IMR-90 (cell line): Measurements from ENCODE around the gene DNAH9. TPM values are rescaled to one million over a fixed set of nuclear protein-coding genes. Genes with fewer than 3 reads are reported as not detected.

Experiments used
- ATAC-seq: fragments of 200-7000 bp; cut with Tn5 transposase; 2 replicates; pipeline ENCODE4 v1.9.1; 2020; ENCODE audit warnings: low read depth, mild to moderate bottlenecking, moderate library complexity
- BruUV-seq: library from RNA; stranded (reverse); fragments of 400-500 nt; replicated peaks from 2 replicates; lab custom pipeline; 2021; lab: Mats Ljungman, UMichigan
- CTCF ChIA-PET: fragments of 300-600 bp; formaldehyde crosslinking; extraction: SDS; loops from one replicate; lab custom pipeline; 2021; ENCODE audit warnings: antibody characterized with exemption; lab: Yijun Ruan, JAX
- POLR2A ChIA-PET: fragments of 300-600 bp; sonication (Branson Sonifier 250); formaldehyde crosslinking; loops from one replicate; lab custom pipeline; 2022; ENCODE audit warnings: antibody characterized with exemption; ENCODE audit not compliant: unreplicated experiment; lab: Charles Lee
- DNase-seq: peaks from one replicate; pipeline ENCODE4 v3.0.0; 2013
- H2AFZ ChIP-seq: replicated peaks from 2 replicates; pipeline ENCODE3; 2013; ENCODE audit warnings: low read length, mild to moderate bottlenecking; ENCODE audit not compliant: poor library complexity
- H2AK5ac ChIP-seq: 2 replicates; pipeline ENCODE4 v1.6.1; 2013; ENCODE audit warnings: low read depth, low read length, inconsistent platforms
- H2AK9ac ChIP-seq: replicated peaks from 2 replicates; pipeline ENCODE3; 2013; ENCODE audit warnings: mild to moderate bottlenecking, low read depth, low read length, moderate library complexity; ENCODE audit not compliant: poor library complexity
- H2BK120ac ChIP-seq: 2 replicates; pipeline ENCODE4 v1.6.1; 2013; ENCODE audit warnings: low read depth, low read length, inconsistent platforms
- H2BK15ac ChIP-seq: 3 replicates; pipeline ENCODE4 v1.6.1; 2013; ENCODE audit warnings: low read depth, low read length, inconsistent platforms
- H2BK20ac ChIP-seq: 2 replicates; pipeline ENCODE4 v1.6.1; 2013; ENCODE audit warnings: low read depth, mild to moderate bottlenecking, inconsistent platforms, low read length, moderate library complexity
- H2BK5ac ChIP-seq: 2 replicates; pipeline ENCODE4 v1.6.1; 2013; ENCODE audit warnings: mild to moderate bottlenecking, low read depth, low read length, inconsistent platforms; ENCODE audit not compliant: poor library complexity, severe bottlenecking
- H3K14ac ChIP-seq: replicated peaks from 2 replicates; pipeline ENCODE4 v1.6.1; 2013; ENCODE audit warnings: low read depth, low read length, inconsistent platforms
- H3K18ac ChIP-seq: 2 replicates; pipeline ENCODE4 v1.6.1; 2013; ENCODE audit warnings: low read depth, low read length, control low read depth
- H3K23ac ChIP-seq: 2 replicates; pipeline ENCODE4 v1.6.1; 2013; ENCODE audit warnings: low read depth, low read length, inconsistent platforms
- H3K27ac ChIP-seq: 2 replicates; pipeline ENCODE4 v1.5.1; 2013; ENCODE audit warnings: mild to moderate bottlenecking, control low read depth, low read length; ENCODE audit not compliant: insufficient read depth
- H3K27me3 ChIP-seq: 2 replicates; pipeline ENCODE4 v1.6.1; 2013; ENCODE audit warnings: low read length; ENCODE audit not compliant: control insufficient read depth, insufficient read depth
- H3K36me3 ChIP-seq: 2 replicates; pipeline ENCODE4 v1.6.1; 2013; ENCODE audit warnings: low read length, mixed read lengths; ENCODE audit not compliant: control insufficient read depth, insufficient read depth
- H3K4ac ChIP-seq: 2 replicates; pipeline ENCODE4 v1.6.1; 2013; ENCODE audit warnings: low read depth, low read length, inconsistent platforms
- H3K4me1 ChIP-seq: 2 replicates; pipeline ENCODE4 v1.6.1; 2013; ENCODE audit warnings: low read length, mixed read lengths; ENCODE audit not compliant: control insufficient read depth, insufficient read depth
- H3K4me2 ChIP-seq: 2 replicates; pipeline ENCODE4 v1.6.1; 2013; ENCODE audit warnings: low read depth, mild to moderate bottlenecking, control low read depth, low read length, moderate library complexity
- H3K4me3 ChIP-seq: 2 replicates; pipeline ENCODE4 v1.5.1; 2013; ENCODE audit warnings: low read depth, mild to moderate bottlenecking, control low read depth, low read length, moderate library complexity; ENCODE audit not compliant: insufficient read depth
- H3K56ac ChIP-seq: 2 replicates; pipeline ENCODE4 v1.6.1; 2013; ENCODE audit warnings: low read length, inconsistent platforms; ENCODE audit not compliant: insufficient read depth; ENCODE audit errors: extremely low read depth
- H3K79me1 ChIP-seq, 2 experiments: 2 replicates each; pipeline ENCODE4 v1.6.1; 2013; ENCODE audit warnings: low read length in 2 of 2, inconsistent platforms in 1 of 2, low read depth in 1 of 2
- H3K9ac ChIP-seq: 2 replicates; pipeline ENCODE4 v1.6.1; 2013; ENCODE audit warnings: low read depth, low read length, control low read depth
- H3K9me1 ChIP-seq: 2 replicates; pipeline ENCODE4 v1.6.1; 2013; ENCODE audit warnings: low read length, inconsistent platforms; ENCODE audit not compliant: insufficient read depth
- H3K9me3 ChIP-seq: 2 replicates; pipeline ENCODE4 v1.6.1; 2013; ENCODE audit warnings: low read length; ENCODE audit not compliant: control insufficient read depth, insufficient read depth
- H4K20me1 ChIP-seq: 2 replicates; pipeline ENCODE4 v1.6.1; 2013; ENCODE audit warnings: low read length, inconsistent platforms; ENCODE audit not compliant: insufficient read depth
- H4K5ac ChIP-seq: 2 replicates; pipeline ENCODE4 v1.6.1; 2013; ENCODE audit warnings: mild to moderate bottlenecking, low read depth, low read length, control low read depth
- H4K8ac ChIP-seq, 2 experiments: 2 replicates each; pipeline ENCODE4 v1.6.1; 2013; ENCODE audit warnings: low read depth in 2 of 2, low read length in 2 of 2, control low read depth in 1 of 2, inconsistent platforms in 1 of 2
- H4K91ac ChIP-seq: 2 replicates; pipeline ENCODE4 v1.6.1; 2013; ENCODE audit warnings: low read depth, low read length, inconsistent platforms; ENCODE audit not compliant: insufficient read depth
- BHLHE40 ChIP-seq: fragments of 150-350 bp; IDR thresholded peaks from 2 replicates; pipeline ENCODE4 v1.6.1; 2016; ENCODE audit warnings: mild to moderate bottlenecking, low read depth, low read length
- CEBPB ChIP-seq: IDR thresholded peaks from 2 replicates; pipeline ENCODE4 v1.6.1; 2012; ENCODE audit warnings: low read depth, low read length, improper control_type of control experiment
- CHD1 ChIP-seq: IDR thresholded peaks from 2 replicates; pipeline ENCODE4 v1.6.1; 2012; ENCODE audit warnings: low read depth, low read length, improper control_type of control experiment
- CTCF ChIP-seq: conservative IDR thresholded peaks from 2 replicates; pipeline ENCODE4 v1.5.1; 2012; ENCODE audit warnings: mild to moderate bottlenecking, low read depth, low read length, improper control_type of control experiment
- ELK1 ChIP-seq: fragments of 150-350 bp; IDR thresholded peaks from 2 replicates; pipeline ENCODE4 v1.6.1; 2016; ENCODE audit warnings: low read depth, mild to moderate bottlenecking, low read length, moderate library complexity, borderline replicate concordance
- FOS ChIP-seq: fragments of 150-350 bp; IDR thresholded peaks from 2 replicates; pipeline ENCODE4 v1.6.1; 2016; ENCODE audit warnings: low read depth, low read length
- MAFK ChIP-seq: IDR thresholded peaks from 2 replicates; pipeline ENCODE4 v1.6.1; 2012; ENCODE audit warnings: low read depth, low read length, improper control_type of control experiment
- MAZ ChIP-seq: IDR thresholded peaks from 2 replicates; pipeline ENCODE4 v1.6.1; 2012; ENCODE audit warnings: low read depth, mild to moderate bottlenecking, low read length, improper control_type of control experiment, moderate library complexity, borderline replicate concordance
- MXI1 ChIP-seq: IDR thresholded peaks from 2 replicates; pipeline ENCODE4 v1.6.1; 2012; ENCODE audit warnings: low read depth, mild to moderate bottlenecking, low read length, moderate library complexity, borderline replicate concordance
- NFE2L2 ChIP-seq: fragments of 150-350 bp; IDR thresholded peaks from 2 replicates; pipeline ENCODE4 v1.6.1; 2016; ENCODE audit warnings: low read depth, mild to moderate bottlenecking, low read length
- POLR2A ChIP-seq: IDR thresholded peaks from 2 replicates; pipeline ENCODE4 v1.6.1; 2012; ENCODE audit warnings: mild to moderate bottlenecking, low read depth, low read length
- RAD21 ChIP-seq: IDR thresholded peaks from 2 replicates; pipeline ENCODE4 v1.6.1; 2012; ENCODE audit warnings: low read length, improper control_type of control experiment
- RCOR1 ChIP-seq: IDR thresholded peaks from 2 replicates; pipeline ENCODE4 v1.6.1; 2012; ENCODE audit warnings: mild to moderate bottlenecking, low read length, improper control_type of control experiment; ENCODE audit not compliant: insufficient replicate concordance
- SMC3 ChIP-seq: fragments of 150-350 bp; IDR thresholded peaks from 2 replicates; pipeline ENCODE4 v1.6.1; 2016; ENCODE audit warnings: low read depth, mild to moderate bottlenecking, antibody characterized with exemption, low read length, moderate library complexity
- USF2 ChIP-seq: fragments of 150-350 bp; IDR thresholded peaks from 2 replicates; pipeline ENCODE4 v1.6.1; 2017; ENCODE audit warnings: mild to moderate bottlenecking, antibody characterized with exemption, low read length, low read depth
- WGBS, 2 experiments: methylation state at CpG; one replicate each; pipeline versions ENCODE4 v1.1.5 to v1.1.7; 2013; ENCODE audit warnings: missing lambda C conversion rate in 2 of 2; ENCODE audit not compliant: insufficient read length in 1 of 2; ENCODE audit errors: extremely low coverage in 2 of 2; 5-methylcytosine and 5-hydroxymethylcytosine counted together
- dilution Hi-C: fragments of 300-500 bp; cut with HindIII; formaldehyde crosslinking; loops from one replicate; pipeline ENCODE4 v1.14.3; 2018; ENCODE audit warnings: low sequenced_read_pairs; ENCODE audit not compliant: unreplicated experiment
- in situ Hi-C: fragments of 300-500 bp; cut with MboI; formaldehyde crosslinking; loops from 3 replicates; pipeline ENCODE4 v1.14.3; 2019; ENCODE audit warnings: low sequenced_read_pairs, inconsistent platforms, mixed read lengths
- intact Hi-C: fragments of 100-400 bp; cut with micrococcal nuclease; formaldehyde crosslinking; loops from 2 replicates; pipeline ENCODE4 v1.10.0; 2022
- polyA plus RNA-seq, 3 experiments: library from polyadenylated mRNA; depleted of rRNA; stranded (reverse); fragments of >200 nt; gene quantifications; 2 replicates each; pipeline ENCODE4 v1.2.3, GENCODE V29; 2012; ENCODE audit warnings: low replicate concordance in 1 of 3
- total RNA-seq: library from RNA; depleted of rRNA; stranded (reverse); fragments of >200 nt; gene quantifications from 2 replicates; pipeline ENCODE4 v1.2.3, GENCODE V29; 2012

DNAH9 gene
- total and polyA plus RNA-seq, 2 of the 4 experiments (the other 2 are of a cell fraction) = not detected

- Histone ChIP-seq H4K8ac (no peak overlapping the region), H2AK5ac (no peak overlapping the region), H3K4me1 (no peaks in the 10 kb centered on the region), H4K91ac (no peak overlapping the region), H3K4me3 (no peak overlapping the region), H3K9ac (no peak overlapping the region), H3K9me1 (no peaks in the 10 kb centered on the region), H2AK9ac (no peak overlapping the region), H3K56ac (no peak overlapping the region), H2BK15ac (no peak overlapping the region), H3K27me3 (no peaks in the 10 kb centered on the region), H3K14ac (no peak overlapping the region), H3K9me3 (peaks cover 63% of the 10 kb centered on the region), H3K27ac (no peak overlapping the region), H3K23ac (no peak overlapping the region), H3K36me3 (no peaks in the 10 kb centered on the region), H4K20me1 (no peaks in the 10 kb centered on the region), H2BK5ac (no peak overlapping the region), H2BK120ac (no peak overlapping the region), H3K79me1 (no peaks in the 10 kb centered on the region), H3K18ac (no peak overlapping the region), H2AFZ (no peak overlapping the region), H4K5ac (no peak overlapping the region), H3K4me2 (no peak overlapping the region), H3K4ac (no peak overlapping the region), H2BK20ac (no peak overlapping the region)
- BruUV-seq = no TSS peak
- intact Hi-C loops (no loop called here), in situ Hi-C loops (no loop called here), dilution Hi-C loops (no loop called here)
- ChIA-PET POLR2A (no interaction called here), CTCF (no interaction called here)
- no CpG with 5 or more reads among the region's 6 CpGs for WGBS, 2 experiments
- DNase-seq (no peak), ATAC-seq (no peak)
- no peak for TF ChIP-seq SMC3
- no peak for TF ChIP-seq MXI1
- no peak for TF ChIP-seq POLR2A
- no peak for TF ChIP-seq FOS
- TF ChIP-seq CHD1 = no peak
- no peak for TF ChIP-seq NFE2L2
- TF ChIP-seq BHLHE40 = no peak
- no peak for TF ChIP-seq MAFK
- no peak for TF ChIP-seq CEBPB
- no peak for TF ChIP-seq ELK1
- TF ChIP-seq RAD21 = no peak
- TF ChIP-seq USF2 = no peak
- no peak for TF ChIP-seq CTCF
- no peak for TF ChIP-seq RCOR1
- TF ChIP-seq MAZ = no peak
These were observed 42.7 kb upstream of the DNAH9 start for GRCh38 chr17:11555530-11555929.
